PFSK-1 (cell line): ENCODE measurements around the gene DKK3.

Source experiments
- FOXP2 ChIP-seq: optimal IDR thresholded peaks from 2 replicates; pipeline ENCODE3; 2011; ENCODE audit warnings: borderline replicate concordance, control low read depth, inconsistent platforms; ENCODE audit not compliant: insufficient read depth; ENCODE audit errors: extremely low read length, extremely low read depth
- POLR2AphosphoS5 ChIP-seq: IDR thresholded peaks from 2 replicates; pipeline ENCODE4 v1.6.1; 2012; ENCODE audit warnings: low read depth, mild to moderate bottlenecking, control low read depth, low read length, moderate library complexity
- SIN3A ChIP-seq: IDR thresholded peaks from 2 replicates; pipeline ENCODE4 v1.6.1; 2012; ENCODE audit warnings: mild to moderate bottlenecking, low read length, moderate library complexity, borderline replicate concordance; ENCODE audit not compliant: insufficient read depth
- TAF1 ChIP-seq: IDR thresholded peaks from 2 replicates; pipeline ENCODE4 v1.6.1; 2012; ENCODE audit warnings: low read length, control low read depth, borderline replicate concordance; ENCODE audit not compliant: insufficient read depth
- TF ChIP-seq, protein P1 (sequence below), 2 experiments: IDR thresholded peaks; 2 replicates each; pipeline versions ENCODE4 v1.6.1 to v1.8.0; 2011 to 2012; ENCODE audit warnings: low read depth in 2 of 2, low read length in 2 of 2, control low read depth in 1 of 2, inconsistent platforms in 1 of 2, mild to moderate bottlenecking in 1 of 2, moderate library complexity in 1 of 2; ENCODE audit not compliant: insufficient read depth in 1 of 2

Gene DKK3

DNA sequence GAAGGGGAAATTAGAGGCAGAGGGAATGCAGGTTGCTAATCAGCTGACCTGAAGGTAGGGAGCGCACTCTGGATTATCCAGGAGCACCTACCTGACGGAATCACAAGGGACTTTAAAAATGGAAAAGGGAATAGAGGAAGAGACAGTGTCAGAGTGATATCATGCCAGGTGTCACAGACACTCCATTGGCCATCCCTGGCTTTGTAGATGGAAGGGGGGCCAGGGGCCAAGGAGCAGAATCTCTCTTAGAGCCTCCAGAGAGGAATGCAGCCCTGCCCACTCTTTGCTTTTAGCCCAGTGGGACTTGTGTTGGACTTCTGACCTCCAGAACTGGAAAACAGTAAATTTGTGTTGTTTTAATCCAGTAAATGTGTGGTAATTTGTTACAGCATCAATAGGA is 37.9 kb downstream of the DKK3 start:
- TF ChIP-seq SIN3A (no peak), POLR2AphosphoS5 (no peak), TAF1 (no peak), FOXP2 (no peak)
- TF ChIP-seq, protein P1, sequence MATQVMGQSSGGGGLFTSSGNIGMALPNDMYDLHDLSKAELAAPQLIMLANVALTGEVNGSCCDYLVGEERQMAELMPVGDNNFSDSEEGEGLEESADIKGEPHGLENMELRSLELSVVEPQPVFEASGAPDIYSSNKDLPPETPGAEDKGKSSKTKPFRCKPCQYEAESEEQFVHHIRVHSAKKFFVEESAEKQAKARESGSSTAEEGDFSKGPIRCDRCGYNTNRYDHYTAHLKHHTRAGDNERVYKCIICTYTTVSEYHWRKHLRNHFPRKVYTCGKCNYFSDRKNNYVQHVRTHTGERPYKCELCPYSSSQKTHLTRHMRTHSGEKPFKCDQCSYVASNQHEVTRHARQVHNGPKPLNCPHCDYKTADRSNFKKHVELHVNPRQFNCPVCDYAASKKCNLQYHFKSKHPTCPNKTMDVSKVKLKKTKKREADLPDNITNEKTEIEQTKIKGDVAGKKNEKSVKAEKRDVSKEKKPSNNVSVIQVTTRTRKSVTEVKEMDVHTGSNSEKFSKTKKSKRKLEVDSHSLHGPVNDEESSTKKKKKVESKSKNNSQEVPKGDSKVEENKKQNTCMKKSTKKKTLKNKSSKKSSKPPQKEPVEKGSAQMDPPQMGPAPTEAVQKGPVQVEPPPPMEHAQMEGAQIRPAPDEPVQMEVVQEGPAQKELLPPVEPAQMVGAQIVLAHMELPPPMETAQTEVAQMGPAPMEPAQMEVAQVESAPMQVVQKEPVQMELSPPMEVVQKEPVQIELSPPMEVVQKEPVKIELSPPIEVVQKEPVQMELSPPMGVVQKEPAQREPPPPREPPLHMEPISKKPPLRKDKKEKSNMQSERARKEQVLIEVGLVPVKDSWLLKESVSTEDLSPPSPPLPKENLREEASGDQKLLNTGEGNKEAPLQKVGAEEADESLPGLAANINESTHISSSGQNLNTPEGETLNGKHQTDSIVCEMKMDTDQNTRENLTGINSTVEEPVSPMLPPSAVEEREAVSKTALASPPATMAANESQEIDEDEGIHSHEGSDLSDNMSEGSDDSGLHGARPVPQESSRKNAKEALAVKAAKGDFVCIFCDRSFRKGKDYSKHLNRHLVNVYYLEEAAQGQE (IDR thresholded peaks at IDR 0.05; ENCODE audit: insufficient read depth in 1 of 2, low read depth in 2 of 2, low read length in 2 of 2) = no peak

DNA sequence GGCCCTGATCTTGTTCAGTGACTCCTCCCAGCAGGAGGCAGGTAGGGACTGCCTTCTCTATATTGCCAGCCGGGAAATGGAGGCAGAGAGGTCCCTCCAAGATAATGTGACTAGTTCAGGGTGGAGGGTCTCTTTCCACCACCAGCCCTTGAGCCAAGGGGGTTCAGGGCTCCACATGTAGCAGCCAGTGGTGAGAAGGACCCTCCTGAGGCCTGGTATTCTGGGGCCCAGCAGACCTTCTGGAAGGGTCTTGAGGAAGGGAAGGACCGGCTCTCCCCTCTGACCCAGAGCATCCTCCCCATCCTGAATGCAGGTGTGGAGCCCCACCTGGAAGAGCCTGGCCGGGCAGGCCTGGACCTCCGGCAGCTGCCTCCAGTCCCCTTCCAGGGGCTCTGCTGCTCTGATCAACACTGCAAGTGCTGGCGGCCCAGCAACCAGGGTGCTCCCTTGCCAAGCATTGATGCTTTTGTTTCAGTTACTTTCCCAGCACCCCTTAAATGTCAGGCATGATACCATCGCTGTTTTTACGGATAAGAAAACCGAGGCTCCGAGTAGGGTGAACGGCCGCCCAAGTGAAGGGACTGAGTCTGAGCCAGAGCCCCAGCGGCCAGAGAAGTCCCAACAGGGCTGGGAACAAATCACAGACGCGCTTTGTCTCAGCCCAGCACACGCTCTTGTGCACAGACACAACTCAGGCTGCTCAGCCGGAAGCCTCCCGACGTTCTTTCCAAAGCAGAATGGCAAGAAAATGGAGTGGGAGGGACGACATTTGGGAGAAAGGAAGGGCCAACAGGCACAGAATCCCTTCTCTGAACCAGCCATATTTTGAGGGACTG is 38.8 kb downstream of the DKK3 start:
- no peak for TF ChIP-seq TAF1

DNA sequence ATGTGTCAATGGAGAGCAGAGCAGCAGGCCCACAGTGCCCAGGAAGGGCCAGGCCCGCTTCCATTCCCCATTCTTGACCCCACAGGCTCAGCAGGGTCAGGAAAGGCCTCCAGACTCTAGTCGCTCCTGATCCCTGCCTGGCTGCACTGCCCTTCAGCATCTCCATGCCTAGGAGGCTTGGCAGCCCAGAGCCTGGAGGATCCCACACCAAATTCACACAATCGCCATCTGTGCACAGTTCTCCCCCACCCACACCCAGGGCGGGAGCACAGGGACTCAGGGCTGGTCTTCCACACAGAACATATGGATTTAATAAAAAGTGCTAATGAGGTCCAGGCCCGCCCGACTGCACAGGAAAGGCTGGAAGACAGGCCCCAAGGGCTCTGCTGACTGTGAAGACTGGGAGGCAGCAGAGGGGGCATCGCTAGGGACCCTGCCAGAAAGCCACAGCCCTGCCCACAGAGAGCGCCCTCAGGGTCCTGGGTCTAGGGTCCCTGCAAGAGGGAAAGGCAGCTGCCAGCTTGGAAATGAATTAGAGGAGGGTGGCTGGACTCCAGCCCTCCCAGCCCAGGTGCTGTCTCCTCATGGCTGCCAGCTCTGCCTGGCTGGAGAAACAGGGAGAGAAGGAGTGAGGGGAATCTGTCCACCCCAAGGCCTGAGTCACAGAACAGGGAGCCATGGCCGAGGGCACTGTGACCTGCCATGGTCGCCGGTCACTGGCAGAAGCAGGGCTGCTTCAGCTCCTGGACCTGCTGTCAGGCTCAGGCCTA is 39.7 kb downstream of the DKK3 start:
- TF ChIP-seq, protein P1 (IDR thresholded peaks at IDR 0.05; ENCODE audit: insufficient read depth in 1 of 2, low read depth in 2 of 2, low read length in 2 of 2) = no peak
- TF ChIP-seq POLR2AphosphoS5 (no peak), FOXP2 (no peak), SIN3A (no peak), TAF1 (no peak)

DNA sequence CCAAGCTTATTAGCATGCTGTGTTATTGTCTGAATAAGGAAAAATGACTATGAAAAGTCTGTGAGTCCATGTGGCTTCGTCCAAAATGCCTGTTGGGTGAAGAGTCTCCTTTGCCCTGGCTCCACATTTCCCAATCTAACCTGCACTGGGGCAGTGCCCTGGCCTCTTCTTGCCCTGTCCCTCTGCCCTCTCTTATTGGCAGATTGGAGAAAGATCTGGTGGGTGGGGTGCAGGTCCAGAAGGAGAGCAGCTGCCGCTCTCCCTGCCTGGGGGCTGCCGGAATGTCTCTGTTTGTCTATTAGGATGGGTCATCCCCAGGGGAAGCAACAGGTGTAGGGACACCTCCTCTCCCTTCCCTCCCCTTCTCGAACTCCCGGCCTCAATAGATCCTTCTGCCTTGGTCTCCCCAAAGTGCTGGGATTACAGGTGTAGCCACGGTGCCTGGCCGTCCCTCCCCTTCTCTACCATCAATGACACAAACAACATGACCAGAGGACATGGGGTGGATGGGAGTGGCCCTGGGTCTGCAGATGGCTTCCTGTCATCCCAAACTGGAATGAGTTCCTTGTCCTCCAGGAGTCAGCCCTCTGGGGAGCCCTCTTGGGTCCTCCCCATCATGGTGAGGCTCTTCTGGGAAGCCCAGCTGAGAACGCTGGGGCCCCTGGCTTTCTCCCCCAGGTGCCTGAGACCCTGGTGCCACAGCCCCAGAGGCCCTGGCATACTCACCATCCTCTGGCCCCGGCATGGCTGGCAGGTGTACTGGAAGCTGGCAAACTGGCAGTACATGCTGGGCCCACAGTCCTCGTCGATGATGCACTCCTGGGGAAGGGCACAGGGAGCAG is 40.5 kb downstream of the DKK3 start:
- no peak for TF ChIP-seq POLR2AphosphoS5
- TF ChIP-seq, protein P1 (IDR thresholded peaks at IDR 0.05; ENCODE audit: insufficient read depth in 1 of 2, low read depth in 2 of 2, low read length in 2 of 2) = no peak
- no peak for TF ChIP-seq FOXP2
- TF ChIP-seq TAF1 = no peak
- TF ChIP-seq SIN3A = no peak

DNA sequence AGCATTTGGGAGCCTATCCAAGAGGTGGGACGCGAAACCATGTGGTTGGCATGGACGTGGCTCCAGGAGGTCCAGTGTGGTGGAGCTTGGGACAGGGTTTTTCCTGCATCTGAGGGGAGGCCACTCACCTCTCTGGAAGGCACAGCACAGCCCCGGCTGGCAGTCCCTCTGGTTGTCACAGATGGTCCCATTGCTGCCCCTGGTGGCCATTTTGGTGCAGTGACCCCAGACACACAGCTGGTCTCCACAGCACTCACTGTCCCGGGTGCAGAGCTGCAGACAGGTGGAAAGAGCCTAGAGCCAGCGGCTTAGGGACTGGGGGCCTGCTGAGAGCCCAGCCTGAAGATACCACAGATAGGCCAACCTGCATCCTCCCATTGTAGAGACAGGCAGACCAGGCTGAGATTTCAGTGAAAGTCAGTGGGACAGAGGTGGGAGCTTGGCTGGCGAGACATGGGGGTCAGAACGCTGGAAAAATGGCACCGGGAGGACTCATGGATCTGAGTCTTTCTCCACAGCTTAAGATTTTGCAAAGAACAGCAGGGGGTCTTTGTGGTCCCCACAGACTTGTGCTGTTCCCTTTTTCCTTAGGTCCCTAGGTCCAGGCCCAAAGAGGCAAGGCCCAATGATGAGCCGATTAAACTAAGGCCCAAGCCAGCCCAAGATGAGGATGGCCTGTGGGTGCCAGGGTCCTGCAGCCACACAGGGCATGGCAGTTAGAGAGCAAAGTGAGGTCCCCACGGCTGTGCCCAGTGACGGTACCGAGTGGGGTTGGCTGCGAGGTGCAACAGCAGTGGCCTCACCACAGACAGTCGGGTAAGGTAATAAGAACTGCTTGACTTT is 41.4 kb downstream of the DKK3 start:
- TF ChIP-seq FOXP2 = peak; percentile 58
- TF ChIP-seq, protein P1 (IDR thresholded peaks at IDR 0.05; ENCODE audit: insufficient read depth in 1 of 2, low read depth in 2 of 2, low read length in 2 of 2) = no peak
